HG03139 (cell line): ENCODE results near the gene CCDC63.

Experiments used
- ATAC-seq: cut with Tn5 transposase; IDR thresholded peaks from one replicate; pipeline ENCODE4 v1.9.1; 2021; ENCODE audit not compliant: unreplicated experiment

The CCDC63 gene

DNA sequence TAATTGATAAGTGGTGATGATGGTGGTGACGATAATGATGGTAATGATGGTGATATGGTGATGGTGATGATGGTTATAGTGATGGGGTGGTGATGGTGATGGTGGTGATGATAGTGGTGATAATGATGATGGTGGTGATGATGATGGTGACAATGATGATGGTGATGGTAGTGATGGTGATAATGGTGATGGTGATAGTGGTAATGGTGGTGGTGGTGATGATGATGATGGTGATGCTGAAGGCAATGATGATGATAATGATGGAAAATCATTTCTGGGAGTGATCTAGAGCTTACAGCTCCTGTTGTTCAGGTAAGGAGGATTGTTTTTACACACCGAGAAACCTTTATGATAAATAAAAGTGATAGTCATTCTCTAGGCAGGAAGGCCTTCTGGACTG lies 33.9 kb downstream of the CCDC63 start:
- ATAC-seq: no peak

DNA sequence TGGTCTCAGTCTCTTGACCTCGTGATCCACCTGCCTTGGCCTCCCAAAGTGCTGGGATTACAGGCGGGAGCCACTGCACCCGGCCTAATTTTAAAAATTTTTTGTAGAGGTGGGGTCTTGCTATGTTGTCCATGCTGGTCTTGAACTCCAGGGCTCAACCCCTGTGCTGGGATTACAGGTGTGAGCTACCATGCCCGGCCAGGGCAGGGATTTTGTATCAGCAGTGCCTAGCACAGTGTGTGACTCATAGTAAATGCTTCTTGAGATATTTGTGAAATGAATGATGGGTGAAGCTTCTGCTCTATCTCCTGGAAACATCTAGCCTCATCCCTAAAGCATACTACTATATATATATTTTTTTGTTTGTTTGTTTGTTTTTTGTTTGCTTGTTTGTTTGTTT lies 36.5 kb downstream of the CCDC63 start:
- ATAC-seq: no peak

DNA sequence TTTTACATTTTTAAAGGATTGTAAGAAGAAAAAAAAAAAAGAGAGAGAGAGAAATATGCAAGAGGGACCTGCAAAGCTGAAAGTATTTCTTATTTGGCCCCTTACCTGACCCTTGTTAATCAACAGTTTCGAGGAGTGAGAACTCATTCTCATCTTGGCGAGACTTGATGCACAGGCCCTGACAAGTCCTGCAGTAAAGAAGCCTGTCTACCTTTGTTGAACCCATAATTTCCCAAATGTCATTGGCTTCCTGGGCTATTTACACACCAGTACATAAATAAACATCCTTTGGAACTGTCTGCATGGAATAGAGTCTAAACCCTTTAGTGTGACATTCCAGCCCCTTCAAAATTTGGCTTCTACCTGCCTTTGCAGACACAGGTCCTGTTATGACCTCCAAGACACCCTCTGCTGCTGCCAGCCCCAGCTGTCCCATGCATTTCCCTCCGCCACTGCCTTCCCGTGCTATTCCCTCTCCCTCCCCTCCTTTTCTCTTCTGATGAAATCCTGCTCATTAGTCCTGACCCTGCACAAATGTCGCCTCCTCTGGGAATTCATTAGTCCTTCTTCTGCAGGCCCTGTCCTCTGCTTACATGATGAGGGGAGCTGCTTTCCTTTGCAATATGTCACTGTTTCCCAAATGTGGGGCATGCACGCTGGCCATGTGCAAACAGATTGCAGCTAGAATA lies 38.5 kb downstream of the CCDC63 start:
- no peak for ATAC-seq

DNA sequence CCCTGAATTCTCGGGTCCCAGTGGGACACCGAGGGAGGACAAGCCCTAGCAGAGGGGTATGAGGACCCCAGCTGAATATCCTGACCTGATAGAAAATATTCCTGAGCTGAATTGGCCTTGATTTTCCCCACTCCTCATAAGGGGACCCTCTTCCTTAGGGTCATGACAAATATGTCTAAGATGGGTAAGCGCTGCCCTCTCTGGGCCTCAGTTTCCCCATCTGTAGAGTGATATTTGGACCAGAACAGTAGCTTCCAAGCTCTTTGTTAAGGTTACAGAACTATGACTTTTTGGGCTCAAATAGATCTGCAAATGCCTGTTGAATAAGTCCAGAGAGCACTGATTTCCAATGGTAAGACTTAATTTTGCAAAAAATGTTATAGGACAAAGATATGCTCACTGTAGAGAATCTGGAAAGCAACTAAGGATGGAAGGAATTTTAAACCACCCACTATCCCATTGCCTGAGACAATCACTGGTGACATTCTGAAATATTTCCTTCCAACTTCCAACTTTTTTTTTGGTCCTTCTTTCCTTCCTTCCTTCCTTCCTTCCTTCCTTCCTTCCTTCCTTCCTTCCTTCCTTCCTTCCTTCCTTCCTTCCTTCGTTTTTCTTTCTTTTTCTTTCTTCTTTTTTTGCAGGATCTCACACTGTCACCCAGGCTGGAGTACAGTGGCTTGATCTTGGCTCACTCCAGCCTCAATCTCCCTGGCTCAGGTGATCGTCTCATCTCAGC lies 41.6 kb downstream of the CCDC63 start:
- ATAC-seq: no peak

DNA sequence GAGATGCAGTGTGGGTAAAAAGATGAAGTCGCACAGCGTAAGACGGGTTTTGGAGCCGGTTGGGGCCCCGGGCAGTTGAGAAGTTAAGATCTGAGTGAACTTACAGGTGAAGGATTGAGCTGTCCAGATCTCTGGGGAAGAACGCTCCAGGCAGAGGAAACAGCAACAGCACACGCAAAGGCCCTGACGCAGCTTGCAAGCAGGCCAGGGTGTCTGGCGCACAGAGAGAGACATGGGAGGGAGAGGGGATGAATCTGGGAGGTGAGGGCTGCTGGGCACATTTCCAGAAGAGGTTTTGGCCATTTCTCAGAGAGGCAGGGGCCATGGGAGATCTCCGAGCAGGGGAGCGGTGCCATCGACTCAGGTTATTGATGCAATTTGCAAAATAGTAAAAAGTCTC lies 42.6 kb downstream of the CCDC63 start:
- ATAC-seq: no peak

DNA sequence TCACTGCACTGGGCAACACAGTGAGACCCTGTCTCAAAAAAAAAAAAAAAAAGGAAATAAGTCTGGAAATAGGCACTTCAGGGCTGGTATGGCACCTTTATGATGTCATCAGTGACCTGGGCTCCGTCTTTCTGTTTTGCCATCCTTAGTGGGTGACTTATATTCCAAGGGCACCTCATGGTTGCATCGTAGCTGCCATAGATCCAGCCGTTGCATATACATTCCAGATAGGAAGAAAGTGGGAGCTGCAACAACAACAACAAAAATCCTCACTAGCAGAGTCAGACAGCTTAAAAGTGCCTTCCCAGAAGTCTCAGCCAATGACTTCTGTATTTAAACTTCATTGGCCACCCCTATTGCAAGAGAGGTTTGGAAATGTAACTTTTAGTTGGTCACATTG lies 47.2 kb downstream of the CCDC63 start:
- no peak for ATAC-seq

DNA sequence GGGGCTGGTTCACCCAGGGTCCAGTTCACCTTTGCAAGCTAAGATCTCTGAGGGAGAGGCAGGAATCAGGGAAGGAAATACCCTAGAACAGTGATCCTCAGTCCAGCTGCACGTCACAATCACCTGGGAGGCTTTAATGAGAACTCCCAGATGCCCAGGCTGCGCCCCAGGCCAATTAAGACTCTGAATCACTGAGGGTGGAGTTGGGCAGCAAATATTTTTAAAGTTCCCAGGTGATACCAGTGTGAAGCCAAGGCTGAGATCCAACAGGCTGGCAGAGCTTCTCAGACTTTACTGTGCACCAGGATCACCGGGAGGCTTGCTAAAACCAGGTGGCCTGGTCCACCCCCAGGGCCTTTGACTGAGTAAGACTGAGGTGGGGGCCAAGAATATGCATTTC lies 49.8 kb downstream of the CCDC63 start:
- ATAC-seq: no peak

DNA sequence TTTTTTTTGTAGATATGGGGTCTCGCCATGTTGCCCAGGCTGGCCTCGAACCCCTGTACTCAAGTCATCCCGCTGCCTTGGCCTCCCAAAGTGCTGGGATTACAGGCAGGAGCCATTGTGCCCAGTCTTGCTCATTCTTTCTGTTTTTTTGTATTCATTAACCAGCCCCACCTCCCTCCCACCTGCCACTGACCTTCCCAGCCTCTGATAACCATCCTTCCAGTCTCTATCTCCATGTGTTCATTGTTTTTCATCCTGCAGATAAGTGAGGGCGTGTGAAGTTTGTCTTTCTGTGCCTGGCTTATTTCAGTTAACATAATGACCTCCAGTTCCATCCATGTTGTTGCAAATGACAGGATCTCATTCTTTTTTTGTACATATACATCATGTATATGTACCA lies 54.6 kb downstream of the CCDC63 start:
- ATAC-seq: no peak

DNA sequence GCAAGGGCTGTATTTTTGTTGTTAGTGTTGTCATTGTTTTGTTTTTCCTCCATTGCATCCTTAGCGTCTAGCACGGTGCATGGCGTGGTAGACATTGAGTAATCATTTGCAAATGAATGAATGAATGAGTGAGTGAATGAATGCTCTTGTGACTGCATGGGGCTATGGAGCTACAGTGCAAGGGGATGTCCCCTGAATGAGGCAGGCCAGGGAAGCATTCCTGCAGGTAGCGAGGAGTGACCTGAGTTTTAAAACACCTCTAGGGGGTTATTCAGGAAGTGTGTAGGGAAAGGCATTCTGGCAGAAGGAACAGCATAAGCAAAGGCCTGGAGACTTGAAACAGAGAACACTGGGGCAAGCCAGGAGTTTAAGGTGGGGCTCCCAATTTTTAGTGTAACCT lies 56.7 kb downstream of the CCDC63 start:
- ATAC-seq: no peak

DNA sequence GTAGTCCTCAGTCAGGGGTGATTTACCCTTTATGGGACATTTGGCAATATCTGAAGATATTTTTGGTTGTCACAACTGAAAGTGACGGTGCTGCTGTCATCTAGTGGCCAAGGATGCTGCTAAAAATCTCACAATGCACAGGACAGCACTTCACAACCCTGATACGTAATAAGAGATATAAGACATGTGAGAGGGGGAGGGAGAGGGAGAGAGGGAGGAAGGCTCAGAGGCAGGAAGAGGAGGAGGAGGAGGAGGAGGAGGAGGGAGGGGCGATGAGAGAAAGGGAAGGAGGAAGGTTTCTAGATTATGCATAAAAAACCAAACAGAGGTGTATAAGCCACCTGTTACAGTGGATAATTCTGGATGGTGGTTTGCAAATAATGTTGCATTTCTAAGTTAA lies 59.3 kb downstream of the CCDC63 start:
- no peak for ATAC-seq

DNA sequence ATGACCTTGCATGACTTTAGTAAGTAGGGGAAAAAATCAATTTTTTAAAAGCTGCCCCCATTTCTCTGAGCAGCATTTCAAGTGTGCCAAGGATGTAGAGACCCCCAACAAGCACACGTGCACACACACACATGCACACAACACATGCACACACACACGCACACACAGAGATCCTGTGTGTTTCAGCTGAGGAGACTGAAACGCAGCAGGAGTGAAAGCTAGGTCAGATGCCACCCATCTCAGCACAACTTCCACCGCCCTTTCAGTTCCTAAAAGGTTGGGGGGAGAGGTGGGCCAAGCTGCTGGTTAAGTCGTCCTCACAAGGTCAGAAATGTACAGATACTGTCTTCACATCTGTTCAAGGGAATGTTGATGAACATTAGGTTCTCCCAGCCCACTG lies 59.7 kb downstream of the CCDC63 start:
- ATAC-seq: no peak

DNA sequence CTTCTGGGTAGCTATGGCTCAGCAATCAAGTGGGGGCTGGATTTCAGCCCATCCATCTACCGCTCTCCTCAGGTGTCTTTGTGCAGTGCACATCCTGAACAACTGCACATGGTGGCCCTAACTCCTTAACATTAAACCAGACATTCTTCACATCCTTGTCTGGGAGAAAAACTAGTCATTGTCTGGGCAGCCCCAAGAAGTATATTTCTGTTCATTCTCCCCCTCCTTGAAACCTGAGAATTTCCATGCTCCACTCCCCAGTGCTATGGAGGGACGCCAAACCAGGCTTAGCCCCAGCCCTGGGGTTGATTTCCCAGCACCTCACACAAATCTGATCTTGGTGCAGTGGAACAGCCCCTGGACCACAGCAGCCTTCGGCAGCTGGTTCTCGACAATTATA lies 60.2 kb downstream of the CCDC63 start:
- no peak for ATAC-seq

DNA sequence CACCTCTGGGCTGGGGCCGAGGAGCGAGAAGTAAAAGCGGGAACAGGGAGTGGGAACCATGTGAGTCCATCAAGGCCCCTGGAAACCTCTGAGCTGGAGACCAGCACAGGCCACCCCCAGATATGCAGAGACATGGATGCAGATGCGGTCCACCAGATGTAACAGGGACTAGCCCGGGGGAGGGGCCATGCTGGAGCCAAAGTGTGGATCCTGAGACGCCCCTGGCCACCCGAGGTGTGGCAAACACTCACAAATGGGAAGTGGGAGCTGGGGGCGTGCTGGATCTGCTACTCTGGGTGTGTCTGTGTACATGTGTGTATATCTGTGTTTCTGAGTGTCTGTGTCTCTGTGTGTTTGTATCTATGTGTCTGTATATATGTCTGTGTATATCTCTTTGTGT lies 60.8 kb downstream of the CCDC63 start:
- no peak for ATAC-seq

DNA sequence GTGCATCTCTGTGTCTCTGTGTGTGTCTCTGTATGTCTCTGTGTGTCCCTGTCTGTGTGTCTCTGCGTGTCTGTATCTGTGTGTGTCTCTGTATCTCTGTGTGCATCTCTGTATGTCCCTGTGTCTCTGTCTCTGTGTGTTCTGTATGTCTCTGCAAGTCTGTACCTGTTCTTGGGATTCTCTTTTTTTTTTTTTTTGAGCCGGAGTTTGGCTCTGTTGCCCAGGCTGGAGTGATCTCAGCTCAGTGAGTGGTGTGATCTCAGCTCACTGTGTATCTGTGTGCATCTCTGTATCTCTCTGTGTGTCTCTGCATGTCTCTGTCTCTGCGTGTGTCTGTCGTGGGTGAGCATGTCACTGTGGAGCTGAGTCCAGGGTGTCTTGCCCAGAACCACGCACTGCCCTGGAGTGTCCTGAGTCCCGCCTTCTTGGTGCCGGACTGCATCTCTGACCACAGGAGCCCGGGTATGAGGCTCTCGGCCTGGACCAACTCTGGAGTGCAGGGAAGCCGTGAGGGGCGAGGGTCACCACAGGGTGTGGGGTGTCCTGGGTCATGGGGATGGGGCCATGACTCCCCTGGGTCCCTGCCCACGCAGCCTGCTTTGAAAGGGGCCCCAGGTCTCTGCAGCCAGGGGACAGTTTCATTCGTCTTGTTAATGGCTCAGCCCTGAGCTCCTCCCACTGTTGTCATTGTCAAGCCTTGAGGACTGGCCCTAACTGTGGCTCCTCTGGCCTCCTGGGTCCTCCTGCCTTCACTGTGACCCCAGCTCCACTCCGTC lies 61.8 kb downstream of the CCDC63 start:
- no peak for ATAC-seq

DNA sequence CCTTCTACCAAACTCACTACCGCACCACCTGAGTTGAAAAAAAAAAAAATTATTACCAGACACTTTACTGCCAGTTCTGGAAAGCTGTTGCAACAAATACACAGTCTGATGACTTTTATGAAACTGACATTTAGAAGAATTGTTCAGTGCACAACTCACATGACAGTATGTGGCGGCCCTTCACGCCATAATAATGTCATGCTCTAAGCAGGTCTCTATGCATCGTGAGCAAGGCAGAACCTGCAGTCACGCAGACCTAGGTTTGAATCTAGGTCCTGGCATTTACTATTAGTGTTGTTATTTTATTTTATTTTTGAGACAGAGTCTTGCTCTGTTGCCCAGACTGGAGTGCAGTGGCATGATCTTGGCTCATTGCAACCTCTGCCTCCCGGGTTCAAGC lies 65.5 kb downstream of the CCDC63 start:
- ATAC-seq: no peak

DNA sequence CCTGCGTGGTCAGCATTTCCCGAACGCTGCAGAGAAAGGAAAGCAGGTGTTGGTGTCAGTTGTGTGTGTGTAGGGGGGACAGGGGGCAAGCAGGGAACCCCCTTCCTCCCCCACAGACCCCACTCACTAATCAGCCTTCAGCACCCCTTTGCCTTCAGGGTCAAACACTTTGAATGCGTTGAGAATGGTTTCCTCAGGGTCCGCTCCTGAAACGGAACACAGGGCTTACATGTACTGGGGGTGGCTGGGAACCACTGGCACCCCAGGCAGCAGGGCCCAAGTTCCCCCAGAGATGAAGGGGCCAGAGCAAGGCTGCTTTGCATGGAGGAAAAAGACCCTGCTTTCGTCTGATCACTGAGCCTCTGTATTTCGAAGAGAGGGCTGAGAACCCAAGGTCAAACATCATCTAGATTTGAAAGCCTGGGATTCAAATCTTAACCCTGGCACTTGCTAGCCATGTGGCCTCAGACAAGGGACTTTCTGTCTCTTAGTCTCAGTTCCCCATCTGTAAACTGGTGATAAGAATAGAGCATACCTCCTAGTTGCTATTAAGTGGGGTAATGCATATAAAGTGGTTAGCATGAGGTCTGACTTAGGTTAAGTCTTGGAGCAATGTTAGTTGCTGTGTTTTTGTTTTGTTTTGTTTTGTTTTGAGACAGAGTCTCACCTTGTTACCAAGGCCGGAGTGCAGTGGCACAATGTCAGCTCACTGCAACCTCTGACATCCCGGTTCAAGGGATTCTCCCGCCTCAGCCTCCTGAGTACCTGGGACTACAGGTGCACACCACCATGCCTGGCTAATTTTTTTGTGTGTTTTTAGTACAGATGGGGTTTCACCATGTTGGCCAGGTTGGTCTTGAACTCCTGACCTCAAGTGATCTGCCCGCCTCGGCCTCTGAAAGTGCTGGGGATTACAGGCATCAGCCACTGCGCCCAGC lies 66.6 kb downstream of the CCDC63 start:
- ATAC-seq: peak; percentile 94

DNA sequence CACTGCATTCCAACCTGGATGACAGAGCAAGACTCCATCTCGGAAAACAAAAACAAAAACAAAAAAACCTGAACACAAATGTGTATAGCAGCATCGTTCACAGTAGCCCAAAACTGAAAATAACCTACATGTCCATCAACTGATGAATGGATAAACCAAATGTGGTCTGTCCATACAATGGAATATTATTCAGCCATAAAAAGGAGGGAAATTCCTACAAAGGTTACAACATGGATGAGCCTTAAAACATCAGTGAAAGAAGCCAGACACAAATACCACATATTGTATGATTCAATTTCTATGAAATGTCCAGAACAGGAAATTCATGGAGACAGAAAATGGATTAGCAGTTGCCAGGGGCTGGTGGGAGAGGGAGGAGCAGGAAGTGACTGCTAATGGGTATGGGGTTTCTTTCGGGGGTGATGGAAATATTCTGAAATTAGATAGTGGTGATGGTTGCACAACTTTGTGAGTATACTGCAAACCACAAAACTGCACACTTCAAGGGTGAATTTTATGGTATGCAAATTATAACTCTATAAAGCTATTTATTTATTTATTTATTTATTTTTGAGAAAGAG lies 69.6 kb downstream of the CCDC63 start:
- no peak for ATAC-seq

DNA sequence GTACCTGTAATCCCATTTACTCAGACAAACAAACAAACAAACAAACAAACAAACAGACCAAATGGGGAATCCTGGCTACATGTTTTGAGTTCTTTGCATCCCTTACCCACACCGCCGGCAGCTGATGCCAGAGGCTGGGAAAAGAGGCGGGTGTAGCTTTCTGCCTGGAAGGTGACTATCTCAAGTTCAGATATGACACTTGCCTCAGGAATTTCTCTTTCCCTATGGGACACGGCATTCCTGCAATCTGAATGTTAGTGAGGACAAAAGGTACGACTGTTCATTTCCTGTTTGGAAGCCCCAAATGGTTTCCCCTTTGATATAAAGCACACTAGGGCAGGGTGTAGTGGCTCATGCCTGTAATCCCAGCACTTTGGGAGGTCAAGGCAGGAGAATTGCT lies 70.7 kb downstream of the CCDC63 start:
- no peak for ATAC-seq

DNA sequence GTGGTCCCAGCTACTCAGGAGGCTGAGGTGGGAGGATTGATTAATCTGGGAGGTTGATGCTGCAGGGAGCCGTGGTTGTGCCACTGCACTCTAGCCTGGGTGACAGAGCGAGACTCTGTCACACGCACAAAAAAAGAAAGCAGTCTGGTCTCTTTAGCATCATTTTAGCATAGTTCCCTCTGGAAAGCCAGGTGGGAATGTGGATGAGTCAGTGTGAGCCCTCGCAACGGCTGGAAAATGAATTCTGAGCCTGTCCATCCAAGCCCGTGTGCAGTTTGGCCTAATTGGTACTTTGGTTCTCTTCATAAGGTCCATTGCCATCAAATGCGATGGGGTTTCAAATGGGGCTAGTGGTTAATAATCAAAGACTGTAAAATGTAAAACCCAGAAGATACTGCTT lies 71.2 kb downstream of the CCDC63 start:
- ATAC-seq: no peak

DNA sequence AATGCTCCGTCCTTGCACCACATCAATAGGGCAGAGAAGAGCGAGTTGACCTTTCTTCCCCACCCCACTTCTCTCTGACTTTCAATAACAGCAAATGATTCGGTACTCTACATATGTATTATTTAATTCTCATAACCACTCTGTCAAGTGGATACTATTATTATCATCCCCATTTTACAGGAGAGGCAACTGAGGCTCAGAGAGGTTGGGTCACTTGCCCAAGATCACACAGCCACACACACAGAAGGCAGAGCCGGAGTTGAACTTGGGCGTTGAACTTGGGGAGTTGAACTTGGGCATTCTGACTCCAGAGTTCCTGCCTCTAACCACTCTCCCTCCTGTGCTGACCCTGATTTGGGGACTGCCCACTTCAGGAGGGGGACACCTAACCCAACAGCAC lies 72.9 kb downstream of the CCDC63 start:
- ATAC-seq: no peak
